ENCODE data around the gene IL3.

Gene IL3

DNA sequence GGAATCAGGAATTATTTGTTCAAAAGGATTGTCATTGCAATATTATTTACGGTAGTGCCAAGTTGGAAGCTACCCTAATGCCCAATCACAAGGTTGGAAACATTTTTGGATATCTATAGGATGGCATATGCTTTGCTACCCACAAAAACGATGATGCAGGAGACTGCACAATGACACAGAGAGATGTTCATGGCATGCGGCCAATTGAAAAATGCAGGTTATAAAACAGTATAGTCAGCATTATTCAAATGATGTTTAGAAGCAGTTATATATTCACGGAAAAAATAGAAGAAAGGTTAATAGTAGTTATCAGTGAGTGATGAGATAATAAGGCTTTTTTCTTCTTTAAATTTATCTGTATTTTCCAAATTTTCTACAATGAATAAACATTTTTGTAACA lies 43.1 kb upstream of the IL3 start:
- Histone ChIP-seq H3K9me3 (ENCODE audit: low read depth, low read length) (no peaks in the 10 kb centered on the region), H3K27ac (no peak overlapping the region), H3K36me3 (ENCODE audit: insufficient read depth, low read length) (no peaks in the 10 kb centered on the region), H3K4me3 (no peak overlapping the region), H3K9ac (ENCODE audit: insufficient read length) (no peak overlapping the region)
- no peak for TF ChIP-seq FOXP2 (optimal IDR thresholded peaks at IDR 0.05; ENCODE audit: control extremely low read depth, extremely low read length, insufficient read depth)
- no peak for TF ChIP-seq POLR2AphosphoS5 (IDR thresholded peaks at IDR 0.05; ENCODE audit: borderline replicate concordance, low read depth, low read length)
- peak; percentile 32 for DNase-seq (ENCODE audit: low read depth, low spot score)

GRCh38 chr5:132017738-132018625 lies 42.5 kb upstream of the IL3 start:
- no peak for TF ChIP-seq POLR2AphosphoS5 (IDR thresholded peaks at IDR 0.05; ENCODE audit: borderline replicate concordance, low read depth, low read length)
- TF ChIP-seq FOXP2 (optimal IDR thresholded peaks at IDR 0.05; ENCODE audit: control extremely low read depth, extremely low read length, insufficient read depth), result no peak
- no peak for TF ChIP-seq EZH2 (IDR thresholded peaks at IDR 0.05)
- Histone ChIP-seq H3K27ac (no peak overlapping the region), H3K4me3 (no peak overlapping the region), H3K9me3 (ENCODE audit: low read depth, low read length) (no peaks in the 10 kb centered on the region), H3K9ac (ENCODE audit: insufficient read length) (no peak overlapping the region), H3K36me3 (ENCODE audit: insufficient read depth, low read length) (no peaks in the 10 kb centered on the region)
- DNase-seq (ENCODE audit: low read depth, low spot score), result no peak

- Histone ChIP-seq H3K27ac (no peak overlapping the region), H3K9me3 (ENCODE audit: low read depth, low read length) (no peaks in the 10 kb centered on the region), H3K36me3 (ENCODE audit: insufficient read depth, low read length) (no peaks in the 10 kb centered on the region), H3K4me3 (no peak overlapping the region), H3K9ac (ENCODE audit: insufficient read length) (no peak overlapping the region)
- no peak for DNase-seq (ENCODE audit: low read depth, low spot score)
- TF ChIP-seq FOXP2 (optimal IDR thresholded peaks at IDR 0.05; ENCODE audit: control extremely low read depth, extremely low read length, insufficient read depth) (no peak), POLR2AphosphoS5 (IDR thresholded peaks at IDR 0.05; ENCODE audit: borderline replicate concordance, low read depth, low read length) (no peak), EZH2 (IDR thresholded peaks at IDR 0.05) (no peak)
Measured at GRCh38 chr5:132019337-132019736, 41.1 kb upstream of the IL3 start.

GRCh38 chr5:132019857-132020555 lies 40.4 kb upstream of the IL3 start:
- no peak for TF ChIP-seq FOXP2 (optimal IDR thresholded peaks at IDR 0.05; ENCODE audit: control extremely low read depth, extremely low read length, insufficient read depth)
- no peak for TF ChIP-seq EZH2 (IDR thresholded peaks at IDR 0.05)
- no peak for TF ChIP-seq POLR2AphosphoS5 (IDR thresholded peaks at IDR 0.05; ENCODE audit: borderline replicate concordance, low read depth, low read length)
- no peak overlapping the region for H3K27ac ChIP-seq
- no peaks in the 10 kb centered on the region for H3K9me3 ChIP-seq (ENCODE audit: low read depth, low read length)
- H3K36me3 ChIP-seq (ENCODE audit: insufficient read depth, low read length), result no peaks in the 10 kb centered on the region
- no peak for DNase-seq (ENCODE audit: low read depth, low spot score)
- H3K9ac ChIP-seq (ENCODE audit: insufficient read length), result no peak overlapping the region
- no peak overlapping the region for H3K4me3 ChIP-seq

DNA sequence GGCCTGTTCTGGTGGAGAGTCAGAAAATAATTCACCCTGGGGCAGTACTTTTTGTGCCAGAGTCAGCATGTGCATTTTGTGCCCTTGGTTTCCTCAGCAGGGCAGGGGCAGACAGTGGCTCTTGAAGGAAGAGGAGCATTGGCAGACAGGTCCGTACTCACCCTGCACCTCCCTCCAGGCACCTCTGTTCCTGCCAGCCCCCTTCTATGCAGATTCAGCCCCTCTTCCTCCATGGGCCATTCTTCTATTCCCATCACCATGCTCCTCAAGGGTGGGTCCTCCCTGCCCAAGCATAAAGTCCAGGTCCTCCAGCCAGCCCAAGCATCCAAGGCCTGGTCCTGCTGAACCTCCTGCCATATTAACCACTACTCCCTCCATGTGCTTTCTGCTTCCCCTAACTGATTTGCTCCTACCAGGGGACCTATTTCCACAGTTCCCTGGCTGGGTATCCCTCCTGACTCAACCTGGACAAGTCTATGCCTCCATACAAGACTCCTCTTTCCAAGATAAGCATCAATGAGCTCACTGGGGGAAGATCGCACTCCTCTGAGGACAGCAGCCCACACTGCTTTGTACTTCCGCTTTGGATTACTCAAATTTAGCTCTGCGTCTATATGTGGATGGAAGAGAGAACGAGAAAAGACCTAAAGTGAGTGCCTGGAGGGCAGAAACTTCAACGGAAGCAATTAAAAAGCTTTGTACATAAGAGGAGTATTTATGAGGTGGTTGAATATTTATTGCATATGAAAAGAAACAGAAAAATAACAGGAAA lies 39.7 kb upstream of the IL3 start:
- H3K9me3 ChIP-seq (ENCODE audit: low read depth, low read length), result no peaks in the 10 kb centered on the region

GRCh38 chr5:132021654-132022053 lies 38.8 kb upstream of the IL3 start:
- H3K27ac ChIP-seq, result no peak overlapping the region
- no peaks in the 10 kb centered on the region for H3K9me3 ChIP-seq (ENCODE audit: low read depth, low read length)
- no peak overlapping the region for H3K4me3 ChIP-seq
- H3K36me3 ChIP-seq (ENCODE audit: insufficient read depth, low read length), result no peaks in the 10 kb centered on the region
- no peak for DNase-seq (ENCODE audit: low read depth, low spot score)
- H3K9ac ChIP-seq (ENCODE audit: insufficient read length), result no peak overlapping the region
- TF ChIP-seq POLR2AphosphoS5 (IDR thresholded peaks at IDR 0.05; ENCODE audit: borderline replicate concordance, low read depth, low read length), result no peak
- no peak for TF ChIP-seq FOXP2 (optimal IDR thresholded peaks at IDR 0.05; ENCODE audit: control extremely low read depth, extremely low read length, insufficient read depth)
- no peak for TF ChIP-seq EZH2 (IDR thresholded peaks at IDR 0.05)

More for the DNA sequence above, 39.7 kb upstream of the IL3 start:
- Histone ChIP-seq H3K36me3 (ENCODE audit: insufficient read depth, low read length) (no peaks in the 10 kb centered on the region), H3K27ac (no peak overlapping the region), H3K4me3 (no peak overlapping the region), H3K9ac (ENCODE audit: insufficient read length) (no peak overlapping the region)
- TF ChIP-seq EZH2 (IDR thresholded peaks at IDR 0.05) (no peak), POLR2AphosphoS5 (IDR thresholded peaks at IDR 0.05; ENCODE audit: borderline replicate concordance, low read depth, low read length) (peak; percentile 58; the same call in 1 of the 2 replicates), FOXP2 (optimal IDR thresholded peaks at IDR 0.05; ENCODE audit: control extremely low read depth, extremely low read length, insufficient read depth) (no peak)
- peak; percentile 93 for DNase-seq (ENCODE audit: low read depth, low spot score)

- Histone ChIP-seq H3K9ac (ENCODE audit: insufficient read length) (no peak overlapping the region), H3K9me3 (ENCODE audit: low read depth, low read length) (no peaks in the 10 kb centered on the region), H3K4me3 (no peak overlapping the region), H3K27ac (no peak overlapping the region), H3K36me3 (ENCODE audit: insufficient read depth, low read length) (no peaks in the 10 kb centered on the region)
- TF ChIP-seq EZH2 (IDR thresholded peaks at IDR 0.05) (no peak), FOXP2 (optimal IDR thresholded peaks at IDR 0.05; ENCODE audit: control extremely low read depth, extremely low read length, insufficient read depth) (no peak), POLR2AphosphoS5 (IDR thresholded peaks at IDR 0.05; ENCODE audit: borderline replicate concordance, low read depth, low read length) (no peak)
- no peak for DNase-seq (ENCODE audit: low read depth, low spot score)
Measured at GRCh38 chr5:132022737-132023136, 37.7 kb upstream of the IL3 start.
